K562 (cell line): Measurements from ENCODE around the gene RSPH10B. TPM values are rescaled to one million over a fixed set of nuclear protein-coding genes. Genes with fewer than 3 reads are reported as not detected.

ENCODE experiments used
- ASH1L ChIP-seq: fragments of 450-650 bp; IDR thresholded peaks from 2 replicates; pipeline ENCODE4 v1.6.1; 2018; ENCODE audit warnings: borderline replicate concordance, mild to moderate bottlenecking, low read depth; ENCODE audit not compliant: partially characterized antibody
- CAMTA2 ChIP-seq: fragments of 250-450 bp; sonication (Bioruptor Pico); conservative IDR thresholded peaks from 2 replicates; pipeline ENCODE4 v1.5.1; 2022
- EWSR1 ChIP-seq: fragments of 450-650 bp; IDR thresholded peaks from 2 replicates; pipeline ENCODE4 v1.6.1; 2018; ENCODE audit warnings: borderline replicate concordance, mild to moderate bottlenecking, low read depth, moderate library complexity; ENCODE audit not compliant: partially characterized antibody
- HCFC1 ChIP-seq: IDR thresholded peaks from 2 replicates; pipeline ENCODE4 v1.6.1; 2012; ENCODE audit warnings: low read depth, low read length, improper control_type of control experiment
- KLF13 ChIP-seq: fragments of 450-650 bp; IDR thresholded peaks from 2 replicates; pipeline ENCODE4 v1.6.1; 2016; ENCODE audit warnings: missing genetic modification characterization, low read depth, mild to moderate bottlenecking, missing compliant biosample characterization, moderate library complexity, borderline replicate concordance
- MTA2 ChIP-seq: fragments of 450-650 bp; IDR thresholded peaks from 2 replicates; pipeline ENCODE4 v1.6.1; 2016; ENCODE audit warnings: low read depth
- POLR2G ChIP-seq: fragments of 200-400 bp; formaldehyde crosslinking; IDR thresholded peaks from 2 replicates; pipeline ENCODE4 v1.6.1; 2017; ENCODE audit warnings: low read depth, mild to moderate bottlenecking, antibody characterized with exemption, low read length, moderate library complexity
- TBL1XR1 ChIP-seq, 2 experiments: IDR thresholded peaks; 2 replicates each; pipeline ENCODE4 v1.6.1; 2012; ENCODE audit warnings: improper control_type of control experiment in 2 of 2, low read length in 2 of 2, mild to moderate bottlenecking in 1 of 2
- ZNF584 ChIP-seq: fragments of 200-800 bp; sonication (Bioruptor generic); IDR thresholded peaks from 2 replicates; pipeline ENCODE4 v1.6.1; 2016; ENCODE audit warnings: low read depth, mild to moderate bottlenecking, missing genetic modification characterization, missing compliant biosample characterization
- ZNF76 ChIP-seq: fragments of 250-450 bp; sonication (Bioruptor Pico); IDR thresholded peaks from 2 replicates; pipeline ENCODE4 v1.4.0; 2020; ENCODE audit warnings: mild to moderate bottlenecking, moderate library complexity, borderline replicate concordance
- ZNF785 ChIP-seq: fragments of 250-450 bp; sonication (Bioruptor Pico); IDR thresholded peaks from 2 replicates; pipeline ENCODE4 v1.4.0; 2020; ENCODE audit warnings: mild to moderate bottlenecking
- polyA plus RNA-seq, 8 experiments: library from polyadenylated mRNA; depleted of rRNA in 4 of 8; stranded (reverse) in 5 of 8; unstranded in 3 of 8; fragments of >200 nt; fragmentation: Nextera tagmentation in 2 of 8; fragmentation: Illumina TruSeq in 1 of 8; extraction: Ambion mirVana in 2 of 8; extraction: Trizol in 1 of 8; gene quantifications; 2 replicates each; pipeline versions ENCODE4 v1.2.1 to v1.2.3, GENCODE V29; 2011 to 2014; ENCODE audit warnings: inconsistent platforms in 1 of 8, missing spikeins in 1 of 8
- total RNA-seq, 7 experiments: library from RNA; depleted of rRNA in 6 of 7; stranded (reverse); fragments of >200 nt in 6 of 7; fragmentation: Illumina TruSeq in 2 of 7; extraction: Trizol in 2 of 7; gene quantifications; 2 replicates each; pipeline versions ENCODE4 v1.2.1 to v1.2.3, GENCODE V29; 2011 to 2021; ENCODE audit warnings: low replicate concordance in 1 of 7
- TF ChIP-seq, protein P1 (sequence below): sonication (generic); formaldehyde crosslinking; IDR thresholded peaks from 2 replicates; pipeline ENCODE4 v1.8.1; 2023; ENCODE audit warnings: mild to moderate bottlenecking, missing genetic modification reagents
- TF ChIP-seq, protein P2 (sequence below): fragments of 450-650 bp; IDR thresholded peaks from 2 replicates; pipeline ENCODE4 v1.6.1; 2016; ENCODE audit warnings: low read depth
- TF ChIP-seq, protein P3 (sequence below): fragments of 450-650 bp; IDR thresholded peaks from 2 replicates; pipeline ENCODE4 v1.7.1; 2018; ENCODE audit warnings: mild to moderate bottlenecking, low read depth; ENCODE audit not compliant: partially characterized antibody

The RSPH10B gene
- total and polyA plus RNA-seq, 9 of the 15 experiments (the other 6 are each of a cell fraction or from before 2014, with no cell fraction given): 0.01 to 0.09 TPM; not detected in 7

DNA sequence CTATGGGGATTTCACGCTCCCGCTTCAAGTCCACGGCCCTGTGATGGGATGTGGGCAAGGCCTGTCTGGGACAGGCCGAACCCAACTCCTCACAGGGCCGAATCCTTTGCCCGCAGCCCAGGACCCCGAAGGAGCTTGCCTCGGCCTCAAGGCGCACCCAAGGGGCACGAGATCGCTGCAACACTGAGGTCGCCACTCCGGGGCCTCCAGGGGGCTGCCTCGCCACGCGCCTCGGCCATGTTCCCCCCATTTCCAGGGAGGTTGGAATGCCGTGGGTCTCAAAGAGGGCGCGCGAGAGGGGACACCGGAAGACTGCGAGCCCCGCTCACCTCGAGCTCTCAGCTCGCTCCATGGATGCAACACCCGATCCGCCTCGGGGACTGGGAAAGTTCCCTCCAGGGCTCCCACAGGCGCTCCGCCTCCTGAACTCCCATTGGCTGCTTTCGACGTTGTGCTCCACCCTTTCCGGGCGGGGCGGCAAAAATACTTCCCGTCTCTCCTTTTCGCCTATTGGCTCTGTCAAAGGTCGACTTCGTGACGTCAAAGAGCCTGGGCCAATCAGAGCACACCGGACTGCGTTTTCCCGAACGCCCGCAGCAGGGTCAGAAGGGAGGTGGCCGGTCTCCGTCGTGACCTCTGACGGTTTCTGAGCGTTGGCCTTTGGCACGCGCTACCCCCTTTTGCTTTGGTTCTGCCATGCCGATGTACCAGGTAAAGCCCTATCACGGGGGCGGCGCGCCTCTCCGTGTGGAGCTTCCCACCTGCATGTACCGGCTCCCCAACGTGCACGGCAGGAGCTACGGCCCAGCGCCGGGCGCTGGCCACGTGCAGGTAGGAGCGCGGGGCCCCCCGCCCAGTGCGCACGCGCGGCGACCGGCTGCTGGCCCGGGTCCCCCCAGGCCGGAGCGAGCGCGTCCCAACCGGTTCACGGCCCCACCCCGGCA lies 38.5 kb upstream of the RSPH10B start, which contains the start of the genes AIMP2 and PMS2 (continued):
- TF ChIP-seq, protein P1, sequence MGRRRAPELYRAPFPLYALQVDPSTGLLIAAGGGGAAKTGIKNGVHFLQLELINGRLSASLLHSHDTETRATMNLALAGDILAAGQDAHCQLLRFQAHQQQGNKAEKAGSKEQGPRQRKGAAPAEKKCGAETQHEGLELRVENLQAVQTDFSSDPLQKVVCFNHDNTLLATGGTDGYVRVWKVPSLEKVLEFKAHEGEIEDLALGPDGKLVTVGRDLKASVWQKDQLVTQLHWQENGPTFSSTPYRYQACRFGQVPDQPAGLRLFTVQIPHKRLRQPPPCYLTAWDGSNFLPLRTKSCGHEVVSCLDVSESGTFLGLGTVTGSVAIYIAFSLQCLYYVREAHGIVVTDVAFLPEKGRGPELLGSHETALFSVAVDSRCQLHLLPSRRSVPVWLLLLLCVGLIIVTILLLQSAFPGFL (CRISPR knock-in tag): no peak
- TF ChIP-seq, protein P2, sequence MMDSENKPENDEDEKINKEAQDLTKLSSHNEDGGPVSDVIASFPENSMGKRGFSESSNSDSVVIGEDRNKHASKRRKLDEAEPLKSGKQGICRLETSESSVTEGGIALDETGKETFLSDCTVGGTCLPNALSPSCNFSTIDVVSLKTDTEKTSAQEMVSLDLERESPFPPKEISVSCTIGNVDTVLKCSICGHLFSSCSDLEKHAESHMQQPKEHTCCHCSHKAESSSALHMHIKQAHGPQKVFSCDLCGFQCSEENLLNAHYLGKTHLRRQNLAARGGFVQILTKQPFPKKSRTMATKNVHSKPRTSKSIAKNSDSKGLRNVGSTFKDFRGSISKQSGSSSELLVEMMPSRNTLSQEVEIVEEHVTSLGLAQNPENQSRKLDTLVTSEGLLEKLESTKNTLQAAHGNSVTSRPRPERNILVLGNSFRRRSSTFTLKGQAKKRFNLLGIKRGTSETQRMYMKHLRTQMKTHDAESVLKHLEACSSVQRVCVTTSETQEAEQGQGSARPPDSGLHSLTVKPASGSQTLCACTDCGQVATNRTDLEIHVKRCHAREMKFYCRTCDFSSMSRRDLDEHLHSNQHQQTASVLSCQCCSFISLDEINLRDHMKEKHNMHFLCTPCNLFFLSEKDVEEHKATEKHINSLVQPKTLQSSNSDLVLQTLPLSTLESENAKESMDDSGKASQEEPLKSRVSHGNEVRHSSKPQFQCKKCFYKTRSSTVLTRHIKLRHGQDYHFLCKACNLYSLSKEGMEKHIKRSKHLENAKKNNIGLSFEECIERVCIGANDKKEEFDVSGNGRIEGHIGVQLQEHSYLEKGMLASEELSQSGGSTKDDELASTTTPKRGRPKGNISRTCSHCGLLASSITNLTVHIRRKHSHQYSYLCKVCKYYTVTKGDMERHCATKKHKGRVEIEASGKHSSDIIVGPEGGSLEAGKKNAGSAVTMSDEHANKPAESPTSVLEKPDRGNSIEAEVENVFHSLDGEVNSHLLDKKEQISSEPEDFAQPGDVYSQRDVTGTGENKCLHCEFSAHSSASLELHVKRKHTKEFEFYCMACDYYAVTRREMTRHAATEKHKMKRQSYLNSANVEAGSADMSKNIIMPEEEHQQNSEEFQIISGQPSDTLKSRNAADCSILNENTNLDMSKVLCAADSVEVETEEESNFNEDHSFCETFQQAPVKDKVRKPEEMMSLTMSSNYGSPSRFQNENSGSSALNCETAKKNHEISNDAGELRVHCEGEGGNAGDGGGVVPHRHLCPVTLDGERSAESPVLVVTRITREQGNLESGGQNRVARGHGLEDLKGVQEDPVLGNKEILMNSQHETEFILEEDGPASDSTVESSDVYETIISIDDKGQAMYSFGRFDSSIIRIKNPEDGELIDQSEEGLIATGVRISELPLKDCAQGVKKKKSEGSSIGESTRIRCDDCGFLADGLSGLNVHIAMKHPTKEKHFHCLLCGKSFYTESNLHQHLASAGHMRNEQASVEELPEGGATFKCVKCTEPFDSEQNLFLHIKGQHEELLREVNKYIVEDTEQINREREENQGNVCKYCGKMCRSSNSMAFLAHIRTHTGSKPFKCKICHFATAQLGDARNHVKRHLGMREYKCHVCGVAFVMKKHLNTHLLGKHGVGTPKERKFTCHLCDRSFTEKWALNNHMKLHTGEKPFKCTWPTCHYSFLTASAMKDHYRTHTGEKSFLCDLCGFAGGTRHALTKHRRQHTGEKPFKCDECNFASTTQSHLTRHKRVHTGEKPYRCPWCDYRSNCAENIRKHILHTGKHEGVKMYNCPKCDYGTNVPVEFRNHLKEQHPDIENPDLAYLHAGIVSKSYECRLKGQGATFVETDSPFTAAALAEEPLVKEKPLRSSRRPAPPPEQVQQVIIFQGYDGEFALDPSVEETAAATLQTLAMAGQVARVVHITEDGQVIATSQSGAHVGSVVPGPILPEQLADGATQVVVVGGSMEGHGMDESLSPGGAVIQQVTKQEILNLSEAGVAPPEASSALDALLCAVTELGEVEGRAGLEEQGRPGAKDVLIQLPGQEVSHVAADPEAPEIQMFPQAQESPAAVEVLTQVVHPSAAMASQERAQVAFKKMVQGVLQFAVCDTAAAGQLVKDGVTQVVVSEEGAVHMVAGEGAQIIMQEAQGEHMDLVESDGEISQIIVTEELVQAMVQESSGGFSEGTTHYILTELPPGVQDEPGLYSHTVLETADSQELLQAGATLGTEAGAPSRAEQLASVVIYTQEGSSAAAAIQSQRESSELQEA: no peak
- TF ChIP-seq KLF13 (peak; percentile 80; the same call in 1 of the 2 replicates), CAMTA2 (CRISPR knock-in tag) (no peak), ZNF785 (CRISPR knock-in tag) (no peak), MTA2 (no peak), TBL1XR1 (IDR thresholded peaks at IDR 0.05; ENCODE audit: low read length in 2 of 2) (peak in 1 of 2 experiments; percentile 47; a peak in 1 of 4 replicates), HCFC1 (peak; percentile 16; the same call in 1 of the 2 replicates), EWSR1 (no peak), POLR2G (peak; percentile 95), ZNF584 (CRISPR knock-in tag) (no peak), ZNF76 (0 out of 2 replicates have a peak, but pooled peaks have one; percentile 80), ASH1L (peak; percentile 83)
- TF ChIP-seq, protein P3, sequence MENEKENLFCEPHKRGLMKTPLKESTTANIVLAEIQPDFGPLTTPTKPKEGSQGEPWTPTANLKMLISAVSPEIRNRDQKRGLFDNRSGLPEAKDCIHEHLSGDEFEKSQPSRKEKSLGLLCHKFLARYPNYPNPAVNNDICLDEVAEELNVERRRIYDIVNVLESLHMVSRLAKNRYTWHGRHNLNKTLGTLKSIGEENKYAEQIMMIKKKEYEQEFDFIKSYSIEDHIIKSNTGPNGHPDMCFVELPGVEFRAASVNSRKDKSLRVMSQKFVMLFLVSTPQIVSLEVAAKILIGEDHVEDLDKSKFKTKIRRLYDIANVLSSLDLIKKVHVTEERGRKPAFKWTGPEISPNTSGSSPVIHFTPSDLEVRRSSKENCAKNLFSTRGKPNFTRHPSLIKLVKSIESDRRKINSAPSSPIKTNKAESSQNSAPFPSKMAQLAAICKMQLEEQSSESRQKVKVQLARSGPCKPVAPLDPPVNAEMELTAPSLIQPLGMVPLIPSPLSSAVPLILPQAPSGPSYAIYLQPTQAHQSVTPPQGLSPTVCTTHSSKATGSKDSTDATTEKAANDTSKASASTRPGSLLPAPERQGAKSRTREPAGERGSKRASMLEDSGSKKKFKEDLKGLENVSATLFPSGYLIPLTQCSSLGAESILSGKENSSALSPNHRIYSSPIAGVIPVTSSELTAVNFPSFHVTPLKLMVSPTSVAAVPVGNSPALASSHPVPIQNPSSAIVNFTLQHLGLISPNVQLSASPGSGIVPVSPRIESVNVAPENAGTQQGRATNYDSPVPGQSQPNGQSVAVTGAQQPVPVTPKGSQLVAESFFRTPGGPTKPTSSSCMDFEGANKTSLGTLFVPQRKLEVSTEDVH: peak; percentile 67
